CD4-positive, CD25-positive, alpha-beta regulatory T cell (primary cell): Measurements from ENCODE around the gene TSC22D2. TPM values are rescaled to one million over a fixed set of nuclear protein-coding genes. Genes with fewer than 3 reads are reported as not detected.

Experiments
- ATAC-seq, 2 donors: fragments of 150-1000 bp; cut with Tn5 transposase; one replicate each; pipeline ENCODE4 v1.10.0; 2021; ENCODE audit warnings: low read depth in 2 of 2, moderate number of reproducible peaks in 2 of 2, moderate library complexity in 1 of 2
- DNase-seq, 3 donors: peaks; one replicate each; pipeline versions ENCODE4 v3.0.0 to v3.0.0-alpha.2; 2012 to 2022; ENCODE audit warnings: mixed read lengths in 1 of 3
- H3K27ac ChIP-seq: one replicate; pipeline ENCODE4 v1.7.0; 2013; ENCODE audit warnings: mild to moderate bottlenecking, low read length; ENCODE audit not compliant: insufficient read depth, poor library complexity, severe bottlenecking
- H3K27me3 ChIP-seq: one replicate; pipeline ENCODE4 v1.7.0; 2013; ENCODE audit warnings: low read length; ENCODE audit not compliant: control insufficient read depth, insufficient read depth
- H3K36me3 ChIP-seq: one replicate; pipeline ENCODE4 v1.7.0; 2013; ENCODE audit warnings: mild to moderate bottlenecking, low read length, moderate library complexity; ENCODE audit not compliant: control insufficient read depth, insufficient read depth
- H3K4me1 ChIP-seq: 2 replicates; pipeline ENCODE4 v1.7.0; 2013; ENCODE audit warnings: mild to moderate bottlenecking, low read length; ENCODE audit not compliant: insufficient read depth, control insufficient read depth, poor library complexity, severe bottlenecking
- H3K4me3 ChIP-seq: one replicate; pipeline ENCODE4 v1.7.0; 2013; ENCODE audit warnings: low read depth, mild to moderate bottlenecking, low read length, moderate library complexity
- H3K9me3 ChIP-seq, 2 experiments: 1 replicate in 1 of 2; 2 replicates in 1 of 2; pipeline ENCODE4 v1.7.0; 2013; ENCODE audit warnings: low read length in 2 of 2, mild to moderate bottlenecking in 1 of 2, moderate library complexity in 1 of 2; ENCODE audit not compliant: control insufficient read depth in 2 of 2
- H3K27ac Mint-ChIP-seq, 3 donors: one replicate each; pipeline ENCODE4 v1.8.0; 2020 to 2022; ENCODE audit warnings: mild to moderate bottlenecking in 3 of 3, mixed read lengths in 3 of 3, moderate library complexity in 2 of 3
- H3K27me3 Mint-ChIP-seq: one replicate; pipeline ENCODE4 v1.8.0; 2022; ENCODE audit warnings: mild to moderate bottlenecking, mixed read lengths
- H3K36me3 Mint-ChIP-seq: one replicate; pipeline ENCODE4 v1.8.0; 2020; ENCODE audit warnings: mixed read lengths
- H3K4me1 Mint-ChIP-seq, 4 donors: one replicate each; pipeline ENCODE4 v1.8.0; 2020 to 2022; ENCODE audit warnings: mixed read lengths in 4 of 4, mild to moderate bottlenecking in 1 of 4
- H3K4me3 Mint-ChIP-seq, 4 donors: one replicate each; pipeline ENCODE4 v1.8.0; 2020 to 2022; ENCODE audit warnings: mild to moderate bottlenecking in 4 of 4, mixed read lengths in 4 of 4, moderate library complexity in 3 of 4
- H3K9me3 Mint-ChIP-seq, 7 donors: one replicate each; pipeline ENCODE4 v1.8.0; 2020 to 2022; ENCODE audit warnings: mixed read lengths in 7 of 7, mild to moderate bottlenecking in 3 of 7, moderate library complexity in 2 of 7
- polyA plus RNA-seq, 4 donors: library from polyadenylated mRNA; unstranded; fragments of 300-500 nt; fragmentation: Illumina TruSeq; gene quantifications; one replicate each; pipeline ENCODE4 v1.2.3, GENCODE V29; 2021
- total RNA-seq: library from RNA; stranded (reverse); gene quantifications from one replicate; pipeline ENCODE4 v1.2.3, GENCODE V29; 2022

The TSC22D2 gene
- total and polyA plus RNA-seq, 5 donors from 2014 or later, result 4.9 to 49.0 (median 6.6) TPM

DNA sequence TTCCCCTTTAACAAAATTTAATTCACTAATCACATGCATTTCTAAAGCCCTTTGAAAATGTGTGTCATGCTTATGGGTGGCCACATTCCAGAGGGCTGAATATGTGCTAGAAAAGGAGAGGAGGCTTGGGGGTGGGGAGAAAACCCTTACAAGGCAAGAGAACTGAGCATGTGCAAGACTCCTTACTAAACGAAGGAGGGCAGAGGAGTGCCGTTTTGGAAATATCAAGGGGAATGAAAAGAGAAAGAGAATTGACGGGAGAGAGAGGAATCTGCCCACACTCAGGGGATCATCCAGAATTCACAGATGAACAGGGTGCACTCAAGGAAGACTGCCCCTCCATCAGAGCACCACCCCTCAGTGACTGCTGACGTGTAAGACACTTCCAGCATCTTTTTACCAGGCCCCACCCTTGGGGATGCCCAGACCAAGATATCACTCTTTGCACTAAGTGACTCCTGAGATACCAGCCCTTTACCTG lies 37.9 kb upstream of the TSC22D2 start:
- H3K27ac Mint-ChIP-seq, result no peak overlapping the region
- Histone ChIP-seq H3K27me3 (peaks cover 6% of the 10 kb centered on the region), H3K4me1 (no peaks in the 10 kb centered on the region), H3K9me3 (no peaks in the 10 kb centered on the region), H3K36me3 (no peaks in the 10 kb centered on the region), H3K4me3 (no peak overlapping the region), H3K27ac (no peak overlapping the region)
- ATAC-seq (no peak), DNase-seq (no peak)
- no peaks in the 10 kb centered on the region for H3K36me3 Mint-ChIP-seq
- no peaks in the 10 kb centered on the region for H3K9me3 Mint-ChIP-seq
- H3K4me1 Mint-ChIP-seq, result peaks cover 0 to 2% (median 0%) of the 10 kb centered on the region in 4 donors
- H3K27me3 Mint-ChIP-seq, result no peaks in the 10 kb centered on the region
- peak overlapping the region in 1 of 4 donors; percentile 21 for H3K4me3 Mint-ChIP-seq

DNA sequence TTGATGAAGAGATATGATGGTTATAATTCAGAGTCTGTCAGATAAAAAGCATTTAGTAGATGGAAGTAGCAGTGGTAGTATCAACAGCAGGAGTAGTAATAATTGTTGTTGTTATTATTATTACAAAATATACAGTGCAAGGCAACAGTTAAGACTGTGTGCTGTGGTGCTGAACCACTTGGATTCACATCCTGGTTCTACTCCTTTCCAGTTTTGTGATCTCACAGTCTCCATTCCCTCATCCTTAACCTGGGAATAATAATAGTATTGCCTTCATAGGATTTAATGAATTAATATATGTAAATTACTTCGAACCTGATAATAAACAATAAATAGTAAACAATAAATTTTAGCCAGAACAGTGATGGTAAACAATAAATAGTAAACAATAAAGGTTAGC lies 37.1 kb upstream of the TSC22D2 start:
- H3K27ac ChIP-seq, result no peak overlapping the region
- Mint-ChIP-seq H3K4me3 (no peak overlapping the region), H3K9me3 (no peaks in the 10 kb centered on the region), H3K27ac (no peak overlapping the region), H3K36me3 (no peaks in the 10 kb centered on the region), H3K27me3 (no peaks in the 10 kb centered on the region), H3K4me1 (peaks cover 0 to 2% (median 0%) of the 10 kb centered on the region in 4 donors)
- no peak overlapping the region for H3K4me3 ChIP-seq
- no peaks in the 10 kb centered on the region for H3K9me3 ChIP-seq
- no peaks in the 10 kb centered on the region for H3K4me1 ChIP-seq
- H3K36me3 ChIP-seq, result no peaks in the 10 kb centered on the region
- peaks cover 6% of the 10 kb centered on the region for H3K27me3 ChIP-seq
- ATAC-seq (no peak), DNase-seq (no peak)

DNA sequence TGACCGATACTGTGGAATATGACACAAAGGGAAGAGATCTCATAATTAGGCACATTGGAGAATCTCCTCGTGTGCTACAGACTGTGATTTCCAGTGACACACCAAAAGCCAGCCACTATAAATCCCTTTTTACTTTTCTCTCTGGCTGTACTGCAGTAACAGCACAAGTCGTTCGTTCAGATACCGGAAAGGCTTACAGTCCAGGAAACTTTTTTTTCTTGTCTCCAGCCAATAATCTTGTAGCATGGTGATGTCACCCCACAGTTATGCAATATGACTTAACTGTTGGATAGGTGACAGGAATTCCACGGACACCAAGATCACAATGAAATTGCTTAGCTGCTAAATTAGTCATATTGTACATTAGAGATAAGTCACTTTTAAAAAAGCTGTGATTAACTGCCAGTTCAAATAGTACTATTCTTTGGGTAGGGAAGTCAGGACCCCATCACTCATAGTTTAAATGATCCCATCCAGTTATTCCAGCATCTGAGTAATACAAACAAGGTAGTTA lies 36.3 kb upstream of the TSC22D2 start:
- no peak for ATAC-seq
- H3K27ac Mint-ChIP-seq, result no peak overlapping the region
- peaks cover 6% of the 10 kb centered on the region for H3K27me3 ChIP-seq
- H3K4me1 ChIP-seq, result no peaks in the 10 kb centered on the region
- H3K4me3 ChIP-seq, result no peak overlapping the region
- H3K36me3 ChIP-seq, result no peaks in the 10 kb centered on the region
- H3K4me3 Mint-ChIP-seq, result no peak overlapping the region
- no peaks in the 10 kb centered on the region for H3K9me3 Mint-ChIP-seq
- H3K27ac ChIP-seq, result no peak overlapping the region
- no peaks in the 10 kb centered on the region for H3K27me3 Mint-ChIP-seq
- no peak for DNase-seq
- H3K36me3 Mint-ChIP-seq, result no peaks in the 10 kb centered on the region
- H3K4me1 Mint-ChIP-seq, result peaks cover 0 to 2% (median 0%) of the 10 kb centered on the region in 4 donors
- no peaks in the 10 kb centered on the region for H3K9me3 ChIP-seq

DNA sequence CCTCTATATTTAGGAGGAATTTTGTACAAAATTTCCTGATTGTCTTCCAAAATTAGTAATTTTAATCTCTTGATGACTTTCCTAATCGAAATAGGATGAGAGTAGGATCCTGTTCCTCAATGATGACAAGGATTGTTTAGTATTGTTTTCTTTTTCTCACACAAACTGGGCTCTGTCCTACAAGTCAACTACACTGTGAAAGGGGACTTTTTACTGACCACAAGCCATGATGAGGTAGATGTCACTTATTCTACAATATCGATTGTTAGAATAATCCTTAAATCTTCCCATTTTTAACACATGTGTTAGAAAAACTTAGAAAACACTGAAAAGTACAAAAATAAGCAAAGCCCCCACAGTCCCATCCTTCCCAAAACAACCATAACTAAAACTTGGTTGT lies 35.8 kb upstream of the TSC22D2 start:
- Histone ChIP-seq H3K4me1 (no peaks in the 10 kb centered on the region), H3K27ac (no peak overlapping the region), H3K27me3 (peaks cover 6% of the 10 kb centered on the region), H3K36me3 (no peaks in the 10 kb centered on the region), H3K4me3 (no peak overlapping the region), H3K9me3 (no peaks in the 10 kb centered on the region)
- no peak for ATAC-seq
- Mint-ChIP-seq H3K36me3 (no peaks in the 10 kb centered on the region), H3K9me3 (no peaks in the 10 kb centered on the region), H3K27ac (no peak overlapping the region), H3K4me3 (no peak overlapping the region), H3K4me1 (peaks cover 0 to 2% (median 0%) of the 10 kb centered on the region in 4 donors), H3K27me3 (no peaks in the 10 kb centered on the region)
- no peak for DNase-seq

DNA sequence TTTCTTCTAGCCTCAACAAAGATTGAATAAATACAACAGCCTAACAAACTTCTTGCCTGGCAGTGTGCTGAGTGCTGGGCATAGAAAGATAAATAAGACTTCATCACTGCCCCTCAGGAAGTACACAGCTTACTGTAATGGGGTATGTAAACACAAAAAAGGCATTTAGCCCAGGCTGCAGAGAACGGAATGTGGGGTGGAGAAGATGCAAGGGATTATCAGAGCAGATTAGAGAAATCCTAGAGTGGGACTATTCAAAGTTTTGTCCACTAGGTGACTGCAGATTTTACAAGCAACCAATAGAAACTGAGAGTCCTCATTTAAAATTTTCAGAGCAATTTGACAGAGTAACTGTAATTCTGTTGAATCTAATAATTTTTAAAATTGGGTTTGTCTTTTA lies 35.4 kb upstream of the TSC22D2 start:
- Histone ChIP-seq H3K36me3 (no peaks in the 10 kb centered on the region), H3K9me3 (no peaks in the 10 kb centered on the region), H3K27ac (no peak overlapping the region), H3K4me3 (no peak overlapping the region), H3K4me1 (no peaks in the 10 kb centered on the region), H3K27me3 (peaks cover 6% of the 10 kb centered on the region)
- Mint-ChIP-seq H3K4me3 (no peak overlapping the region), H3K27ac (no peak overlapping the region), H3K9me3 (no peaks in the 10 kb centered on the region), H3K36me3 (no peaks in the 10 kb centered on the region), H3K27me3 (no peaks in the 10 kb centered on the region), H3K4me1 (peaks cover 0 to 2% (median 0%) of the 10 kb centered on the region in 4 donors)
- no peak for ATAC-seq
- no peak for DNase-seq

DNA sequence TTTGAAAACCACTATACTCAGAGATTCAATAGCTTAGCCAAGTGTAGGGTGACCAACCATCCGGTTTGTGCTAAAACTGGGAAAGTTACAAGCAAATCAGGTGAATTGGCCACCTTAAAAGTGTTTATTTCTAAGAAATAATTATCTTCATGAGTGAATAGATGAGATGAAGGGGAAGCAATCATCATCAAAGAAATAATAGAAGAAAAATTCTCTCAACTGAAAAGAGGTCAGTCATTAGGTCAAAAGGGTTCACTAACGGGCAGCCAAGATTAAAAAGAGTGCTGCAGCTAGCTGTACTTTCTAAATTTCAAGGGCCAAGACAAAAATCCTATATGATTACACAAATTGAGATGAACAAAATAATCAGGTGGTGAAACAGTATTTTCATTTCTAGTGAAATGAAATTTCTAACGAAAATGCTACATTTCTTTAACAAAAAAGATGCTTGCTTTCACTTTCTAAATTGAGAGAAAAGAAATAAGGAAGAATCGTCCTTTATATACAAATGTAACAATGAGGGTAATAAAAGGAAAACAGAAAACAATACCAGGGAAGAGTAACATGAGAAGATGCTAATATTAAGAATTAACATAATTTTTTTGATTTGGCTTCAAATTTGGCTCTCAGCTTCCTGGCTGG lies 34.7 kb upstream of the TSC22D2 start:
- peaks cover 6% of the 10 kb centered on the region for H3K27me3 ChIP-seq
- no peaks in the 10 kb centered on the region for H3K36me3 ChIP-seq
- H3K4me1 ChIP-seq, result no peaks in the 10 kb centered on the region
- ATAC-seq (no peak), DNase-seq (no peak)
- no peaks in the 10 kb centered on the region for H3K9me3 Mint-ChIP-seq
- H3K4me3 ChIP-seq, result peak overlapping the region; percentile 64
- H3K27ac ChIP-seq, result no peak overlapping the region
- H3K36me3 Mint-ChIP-seq, result no peaks in the 10 kb centered on the region
- H3K27me3 Mint-ChIP-seq, result no peaks in the 10 kb centered on the region
- H3K4me1 Mint-ChIP-seq, result peaks cover 0 to 2% (median under 1%) of the 10 kb centered on the region in 4 donors
- H3K4me3 Mint-ChIP-seq, result peak overlapping the region in 3 of 4 donors; percentile 32 to 61 (median 34)
- H3K27ac Mint-ChIP-seq, result peak overlapping the region in 2 of 3 donors; percentile 10 to 77
- H3K9me3 ChIP-seq, result no peaks in the 10 kb centered on the region

DNA sequence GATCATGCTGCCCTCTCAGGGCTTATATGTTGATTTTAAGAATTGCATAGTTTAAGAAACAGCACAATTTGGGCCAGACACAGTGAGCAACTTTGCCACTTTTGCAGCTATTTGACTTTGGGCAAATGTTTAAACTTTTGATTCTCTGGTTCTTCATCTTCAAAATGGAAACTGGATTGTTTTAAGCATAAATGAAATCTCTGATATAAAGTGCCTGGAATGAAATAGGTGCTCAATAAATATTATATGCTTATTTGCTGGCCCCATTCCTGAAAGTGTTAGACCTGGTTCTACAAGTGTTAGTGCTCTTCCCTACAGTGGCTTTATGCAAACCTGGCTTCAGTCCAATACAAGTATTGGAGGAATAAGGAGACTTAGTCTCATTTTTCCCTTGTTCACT lies 33.1 kb upstream of the TSC22D2 start:
- no peak overlapping the region for H3K27ac Mint-ChIP-seq
- Histone ChIP-seq H3K9me3 (no peaks in the 10 kb centered on the region), H3K4me3 (no peak overlapping the region), H3K27me3 (peaks cover 6% of the 10 kb centered on the region), H3K4me1 (no peaks in the 10 kb centered on the region), H3K27ac (no peak overlapping the region), H3K36me3 (no peaks in the 10 kb centered on the region)
- peaks cover 9% of the 10 kb centered on the region for H3K27me3 Mint-ChIP-seq
- DNase-seq, result no peak
- peaks cover 0 to 2% (median under 1%) of the 10 kb centered on the region in 4 donors for H3K4me1 Mint-ChIP-seq
- no peaks in the 10 kb centered on the region for H3K36me3 Mint-ChIP-seq
- no peak overlapping the region for H3K4me3 Mint-ChIP-seq
- ATAC-seq, result no peak
- H3K9me3 Mint-ChIP-seq, result no peaks in the 10 kb centered on the region
